Measurements from ENCODE around the gene CCDC88B. TPM values are rescaled to one million over a fixed set of nuclear protein-coding genes. Genes with fewer than 3 reads are reported as not detected.

The CCDC88B gene
- total and polyA plus RNA-seq, 9 of the 15 experiments (the other 6 are each of a cell fraction or from before 2014, with no cell fraction given) = 0.13 to 18.1 (median 7.9) TPM

DNA sequence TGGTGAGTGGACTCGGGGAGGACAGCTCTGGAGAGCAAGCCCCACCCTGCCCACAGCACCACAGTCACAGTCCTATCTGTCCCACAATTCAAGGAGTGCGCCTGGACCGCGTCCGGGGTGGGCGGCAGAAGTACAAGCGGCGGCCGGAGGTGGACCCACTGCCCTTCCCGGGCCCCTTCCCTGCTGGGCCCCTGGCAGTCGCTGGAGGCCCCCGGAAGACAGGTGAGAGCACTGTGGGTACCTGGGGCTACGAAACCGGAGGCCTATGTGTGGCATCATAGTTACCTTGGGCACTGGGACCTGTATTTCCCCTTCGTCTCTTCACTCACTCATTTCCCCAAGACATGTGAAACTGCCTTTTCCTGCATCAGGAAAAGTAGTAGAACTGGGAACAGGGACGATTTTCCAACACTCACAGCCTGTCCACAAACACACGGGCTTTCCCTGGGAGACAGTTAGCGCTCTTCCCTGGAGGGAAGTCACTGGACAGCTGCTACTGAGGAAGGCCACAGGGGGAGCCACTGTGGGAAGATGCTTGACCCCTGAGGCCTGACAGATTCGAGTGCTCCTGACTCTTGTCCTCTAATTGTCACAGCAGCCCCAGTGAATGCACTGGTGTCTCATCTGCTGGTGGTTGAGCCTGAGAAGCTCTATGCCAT is 25.7 kb upstream of the CCDC88B start (continued):
- TF ChIP-seq ZBTB7A (IDR thresholded peaks at IDR 0.05; ENCODE audit: borderline replicate concordance, control insufficient read depth, low read depth, low read length) = 0 out of 2 replicates have a peak, but pooled peaks have one; percentile 21
- no peak for TF ChIP-seq GATA2 (CRISPR knock-in tag; IDR thresholded peaks at IDR 0.05)

- Histone ChIP-seq H4K20me1 (replicated peaks; ENCODE audit: control insufficient read depth, insufficient read depth, low read length) (no peaks in the 10 kb centered on the region; the same call in 1 of the 2 replicates), H3K4me3 (no peak overlapping the region), H2AFZ (ENCODE audit: low read depth, low read length) (no peak overlapping the region), H3K9me1 (ENCODE audit: control insufficient read depth, insufficient read depth, low read length) (no peaks in the 10 kb centered on the region), H3K27me3 (ENCODE audit: control insufficient read depth in 2 of 2, insufficient read depth in 2 of 2, low read length in 2 of 2) (no peaks in the 10 kb centered on the region), H3K27ac (ENCODE audit: extremely low read depth, low read depth, low read length) (no peak overlapping the region; the same call in 2 of the 3 replicates), H3K79me2 (ENCODE audit: control insufficient read depth, insufficient read depth, low read length) (peaks cover 49% of the 10 kb centered on the region), H3K9me3 (replicated peaks; ENCODE audit: control insufficient read depth, insufficient read depth, low read depth, low read length) (no peaks in the 10 kb centered on the region), H3K4me2 (ENCODE audit: insufficient read depth, low read length) (no peak overlapping the region), H3K4me1 (replicated peaks in 1 of 2; ENCODE audit: control insufficient read depth in 2 of 2, insufficient read depth in 2 of 2, low read length in 2 of 2) (peaks cover 8 to 63% of the 10 kb centered on the region in 2 experiments; a peak in 4 of 5 replicates), H3K9ac (ENCODE audit: insufficient read depth in 1 of 2, low read depth in 2 of 2, low read length in 2 of 2) (peak overlapping the region in 1 of 2 experiments; percentile 20; a peak in 1 of 4 replicates), H3K36me3 (ENCODE audit: control insufficient read depth, insufficient read depth, low read length) (peaks cover 63% of the 10 kb centered on the region)
- intact Hi-C loops (cut with micrococcal nuclease) (no loop called here), in situ Hi-C loops (cut with MboI) (no loop called here)
- FAIRE-seq = no peak
- BruUV-seq (replicated peaks) = no TSS peak
- POLR2A ChIA-PET = interaction anchor here (0.5 to 1.0 kb wide), 3 partner anchors 8 to 111 kb away, joined by 3 to 4 read pairs (median 3); no protein-coding TSS in a partner anchor
- CTCF ChIA-PET (ENCODE audit: low intra/inter-chr PET ratio) = no interaction called here
- no peak for ATAC-seq
- 88% methylated on average over 23 of the region's 24 CpGs for WGBS (ENCODE audit: insufficient coverage, low coverage, missing lambda C conversion rate)
- DNase-seq (ENCODE audit: extremely low read depth in 1 of 4, low spot score in 3 of 4) = no peak
- TF ChIP-seq ZNF277 (CRISPR knock-in tag; IDR thresholded peaks at IDR 0.05; ENCODE audit: borderline replicate concordance) (no peak), PTTG1 (tag; IDR thresholded peaks at IDR 0.05; ENCODE audit: low read depth) (no peak), MLX (CRISPR knock-in tag; conservative IDR thresholded peaks at IDR 0.05) (no peak), SREBF2 (CRISPR knock-in tag; IDR thresholded peaks at IDR 0.05) (no peak), ZNF449 (CRISPR knock-in tag; IDR thresholded peaks at IDR 0.05) (no peak), ZNF655 (CRISPR knock-in tag; IDR thresholded peaks at IDR 0.05) (no peak), ZNF76 (CRISPR knock-in tag; IDR thresholded peaks at IDR 0.05; ENCODE audit: borderline replicate concordance) (no peak), POLR2H (tag; IDR thresholded peaks at IDR 0.05; ENCODE audit: low read depth) (no peak), ZNF780A (CRISPR knock-in tag; IDR thresholded peaks at IDR 0.05) (no peak), GABPB1 (CRISPR knock-in tag; IDR thresholded peaks at IDR 0.05) (no peak), ZNF586 (CRISPR knock-in tag; conservative IDR thresholded peaks at IDR 0.05) (no peak)
Observed at GRCh38 chr11:64314805-64315561, 25.0 kb upstream of the CCDC88B start.
